Mucosa of descending colon (tissue), 3 donors: ENCODE data around the gene PSMB7. TPM values are rescaled to one million over a fixed set of nuclear protein-coding genes. Genes with fewer than 3 reads are reported as not detected.

Experiments used
- ATAC-seq: fragments of 200-7000 bp; cut with Tn5 transposase; one replicate; pipeline ENCODE4 v1.9.1; 2020; ENCODE audit warnings: mild to moderate bottlenecking, moderate library complexity
- DNase-seq, 3 donors: peaks; one replicate each; pipeline ENCODE4 v3.0.0-alpha.2; 2020
- H3K36me3 ChIP-seq: fragments of 200-600 bp; one replicate; pipeline ENCODE4 v1.8.0; 2021; ENCODE audit warnings: low read depth, mild to moderate bottlenecking
- H3K4me1 ChIP-seq: fragments of 200-600 bp; one replicate; pipeline ENCODE4 v1.8.0; 2021; ENCODE audit warnings: low read depth, mild to moderate bottlenecking
- H3K4me3 ChIP-seq: fragments of 200-600 bp; one replicate; pipeline ENCODE4 v1.8.0; 2021; ENCODE audit warnings: mild to moderate bottlenecking
- H3K9me3 ChIP-seq: fragments of 200-600 bp; one replicate; pipeline ENCODE4 v1.8.0; 2021; ENCODE audit warnings: mild to moderate bottlenecking
- CTCF ChIP-seq: fragments of 200-600 bp; IDR thresholded peaks from one replicate; pipeline ENCODE4 v1.8.0; 2022; ENCODE audit warnings: antibody characterized with exemption, mild to moderate bottlenecking
- intact Hi-C, 2 donors: fragments of 100-400 bp; cut with DNase I in 1 of 2; cut with micrococcal nuclease in 1 of 2; formaldehyde crosslinking; loops; one replicate each; pipeline versions ENCODE4 v1.11.0 to v1.11.1; 2022; cut with DNase I, micrococcal nuclease
- total RNA-seq, 3 donors: library from RNA; stranded (reverse); fragmentation: NEBNext Ultra II Directional in 2 of 3; extraction: Animal tissue kit (Norgen Biotek cat#: 25700) in 2 of 3; gene quantifications; one replicate each; pipeline versions ENCODE4 v1.2.1 to v1.2.4, GENCODE V29; 2021 to 2023
- donor health status: DM: no; HTN: no; CAD: no; lungs with moderate emphysema.
- donor health status: DM: no; HTN: no; CAD: no.
- donor health status: DM: no; HTN: yes; CAD: no.

PSMB7 gene
- total RNA-seq, 3 donors from 2014 or later, result 83.6 to 120 (median 92.3) TPM

- intact Hi-C loops, result no loop called here
- ATAC-seq (no peak), DNase-seq (no peak)
- Histone ChIP-seq H3K4me1 (peaks cover 16% of the 10 kb centered on the region), H3K36me3 (no peaks in the 10 kb centered on the region), H3K9me3 (no peaks in the 10 kb centered on the region), H3K4me3 (no peak overlapping the region)
- TF ChIP-seq CTCF, result no peak
Observed at GRCh38 chr9:124394596-124394995, 20.6 kb downstream of the PSMB7 start.

GRCh38 chr9:124394167-124394566 is 21.1 kb downstream of the PSMB7 start:
- Histone ChIP-seq H3K36me3 (no peaks in the 10 kb centered on the region), H3K4me1 (peaks cover 16% of the 10 kb centered on the region), H3K9me3 (no peaks in the 10 kb centered on the region), H3K4me3 (no peak overlapping the region)
- no peak for TF ChIP-seq CTCF
- DNase-seq, result no peak
- intact Hi-C loops, result no loop called here
- ATAC-seq, result no peak

- DNase-seq (no peak), ATAC-seq (peak; percentile 6)
- H3K4me3 ChIP-seq, result no peak overlapping the region
- TF ChIP-seq CTCF, result no peak
- no peaks in the 10 kb centered on the region for H3K36me3 ChIP-seq
- H3K4me1 ChIP-seq, result peaks cover 16% of the 10 kb centered on the region
- intact Hi-C loops, result no loop called here
- H3K9me3 ChIP-seq, result no peaks in the 10 kb centered on the region
Observed at GRCh38 chr9:124392871-124393460, 22.3 kb downstream of the PSMB7 start.

GRCh38 chr9:124392254-124392870 is 22.9 kb downstream of the PSMB7 start:
- no peaks in the 10 kb centered on the region for H3K36me3 ChIP-seq
- peaks cover 16% of the 10 kb centered on the region for H3K4me1 ChIP-seq
- no peak for TF ChIP-seq CTCF
- ATAC-seq, result no peak
- H3K4me3 ChIP-seq, result no peak overlapping the region
- intact Hi-C loops, result no loop called here
- no peak for DNase-seq
- no peaks in the 10 kb centered on the region for H3K9me3 ChIP-seq

- ATAC-seq, result peak; percentile 80
- intact Hi-C loops, result no loop called here
Observed at GRCh38 chr9:124390794-124391658, 24.2 kb downstream of the PSMB7 start.

More at GRCh38 chr9:124390794-124391658, 24.2 kb downstream of the PSMB7 start:
- Histone ChIP-seq H3K4me1 (peaks cover 28% of the 10 kb centered on the region), H3K4me3 (no peak overlapping the region), H3K9me3 (no peaks in the 10 kb centered on the region), H3K36me3 (no peaks in the 10 kb centered on the region)
- no peak for DNase-seq
- TF ChIP-seq CTCF, result no peak
